GM12878 (cell line): ENCODE data around the gene ABCB9. TPM values are rescaled to one million over a fixed set of nuclear protein-coding genes. Genes with fewer than 3 reads are reported as not detected.

Experiments used
- CHD1 ChIP-seq: IDR thresholded peaks from 2 replicates; pipeline ENCODE4 v1.6.1; 2012; ENCODE audit warnings: low read depth, low read length, improper control_type of control experiment
- GATAD2B ChIP-seq: fragments of 450-650 bp; conservative IDR thresholded peaks from 2 replicates; pipeline ENCODE4 v1.6.1; 2017; ENCODE audit warnings: low read depth, mild to moderate bottlenecking, moderate library complexity
- MTA2 ChIP-seq: fragments of 450-650 bp; IDR thresholded peaks from 2 replicates; pipeline ENCODE4 v1.6.1; 2016; ENCODE audit warnings: low read depth, mild to moderate bottlenecking, moderate library complexity
- PAX5 ChIP-seq: IDR thresholded peaks from 2 replicates; pipeline ENCODE4 v1.6.1; 2011; ENCODE audit warnings: low read depth, low read length, borderline replicate concordance
- POLR2A ChIP-seq: IDR thresholded peaks from 2 replicates; pipeline ENCODE4 v1.6.1; 2011; ENCODE audit warnings: low read depth, mild to moderate bottlenecking, low read length
- SIN3A ChIP-seq: IDR thresholded peaks from 2 replicates; pipeline ENCODE4 v1.6.1; 2012; ENCODE audit warnings: low read depth, low read length, improper control_type of control experiment
- ZSCAN29 ChIP-seq: fragments of 450-650 bp; IDR thresholded peaks from 2 replicates; pipeline ENCODE4 v1.6.1; 2017; ENCODE audit warnings: mild to moderate bottlenecking, moderate library complexity
- polyA plus RNA-seq, 11 experiments: library from polyadenylated mRNA; depleted of rRNA in 4 of 11; unstranded in 6 of 11; stranded (reverse) in 5 of 11; fragments of >200 nt; fragmentation: Nextera tagmentation in 4 of 11; fragmentation: Illumina TruSeq in 1 of 11; extraction: Ambion mirVana in 4 of 11; extraction: Trizol in 1 of 11; gene quantifications; 1 replicate in 1 of 11; 2 replicates in 10 of 11; pipeline versions ENCODE4 v1.2.1 to v1.2.3, GENCODE V29; 2011 to 2016; ENCODE audit warnings: inconsistent platforms in 2 of 11, missing spikeins in 2 of 11, low read depth in 1 of 11
- total RNA-seq, 4 experiments: library from RNA; depleted of rRNA in 3 of 4; stranded (reverse); fragments of >200 nt in 3 of 4; fragmentation: Illumina TruSeq in 1 of 4; extraction: Trizol in 1 of 4; gene quantifications; 2 replicates each; pipeline versions ENCODE4 v1.2.1 to v1.2.3, GENCODE V29; 2013 to 2021
- TF ChIP-seq, protein P1 (sequence below): fragments of 150-350 bp; IDR thresholded peaks from 2 replicates; pipeline ENCODE4 v1.6.1; 2016; ENCODE audit warnings: low read depth, low read length
- TF ChIP-seq, protein P2 (sequence below): fragments of 450-650 bp; IDR thresholded peaks from 2 replicates; pipeline ENCODE4 v1.6.1; 2017; ENCODE audit warnings: mild to moderate bottlenecking, moderate library complexity

The ABCB9 gene
- total and polyA plus RNA-seq, 10 of the 15 experiments (the other 5 are each of a cell fraction or from before 2014, with no cell fraction given): 0.37 to 4.9 (median 3.1) TPM

DNA sequence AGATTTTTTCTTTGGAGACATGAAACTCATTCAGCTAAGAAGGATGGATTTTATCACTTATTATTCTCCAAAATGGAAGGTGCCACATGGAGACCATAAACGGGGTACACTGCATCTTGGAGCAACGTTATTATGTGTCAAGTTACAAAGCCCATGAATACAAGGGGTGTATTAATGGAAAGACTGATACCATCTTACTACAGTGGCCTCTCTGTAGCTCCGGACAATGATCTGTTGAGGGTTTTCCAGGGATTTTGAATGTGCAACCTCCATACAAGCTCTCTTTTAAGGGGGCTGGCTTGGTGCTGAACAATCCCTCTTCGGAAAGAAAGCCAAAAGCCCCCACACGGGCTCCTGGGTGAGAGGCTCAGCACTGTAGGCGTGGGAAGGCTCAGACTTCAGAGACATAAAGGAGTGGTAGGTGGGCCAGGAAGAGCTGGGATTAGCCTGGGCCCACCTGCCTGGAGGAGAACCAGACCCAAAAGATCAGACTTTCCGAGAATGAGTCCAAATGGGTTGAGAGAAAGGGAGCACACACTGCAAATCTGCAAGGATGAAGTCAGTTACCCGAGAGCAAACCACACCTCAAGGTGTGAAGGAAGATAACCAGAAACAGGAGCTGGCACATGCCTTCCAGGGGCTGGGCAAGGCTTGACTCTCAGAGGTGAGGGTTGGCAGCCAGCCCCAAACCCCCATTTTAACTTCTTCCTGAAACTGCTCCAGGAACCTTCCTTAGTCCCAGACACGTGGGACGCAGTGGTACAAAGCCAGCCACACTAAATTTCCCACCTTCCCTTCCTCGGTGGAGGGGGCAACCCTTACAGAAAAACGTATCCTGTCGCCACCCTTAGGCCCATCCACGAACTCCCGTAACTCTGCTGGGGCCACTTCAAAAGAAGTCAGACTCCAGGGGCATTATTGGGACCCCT is 71.8 kb downstream of the ABCB9 start (continued):
- TF ChIP-seq ZSCAN29 (no peak), MTA2 (no peak), CHD1 (no peak), PAX5 (no peak), GATAD2B (0 out of 2 replicates have a peak, but pooled peaks have one; percentile 41), SIN3A (no peak), POLR2A (0 out of 2 replicates have a peak, but pooled peaks have one; percentile 17)
- TF ChIP-seq, protein P1, sequence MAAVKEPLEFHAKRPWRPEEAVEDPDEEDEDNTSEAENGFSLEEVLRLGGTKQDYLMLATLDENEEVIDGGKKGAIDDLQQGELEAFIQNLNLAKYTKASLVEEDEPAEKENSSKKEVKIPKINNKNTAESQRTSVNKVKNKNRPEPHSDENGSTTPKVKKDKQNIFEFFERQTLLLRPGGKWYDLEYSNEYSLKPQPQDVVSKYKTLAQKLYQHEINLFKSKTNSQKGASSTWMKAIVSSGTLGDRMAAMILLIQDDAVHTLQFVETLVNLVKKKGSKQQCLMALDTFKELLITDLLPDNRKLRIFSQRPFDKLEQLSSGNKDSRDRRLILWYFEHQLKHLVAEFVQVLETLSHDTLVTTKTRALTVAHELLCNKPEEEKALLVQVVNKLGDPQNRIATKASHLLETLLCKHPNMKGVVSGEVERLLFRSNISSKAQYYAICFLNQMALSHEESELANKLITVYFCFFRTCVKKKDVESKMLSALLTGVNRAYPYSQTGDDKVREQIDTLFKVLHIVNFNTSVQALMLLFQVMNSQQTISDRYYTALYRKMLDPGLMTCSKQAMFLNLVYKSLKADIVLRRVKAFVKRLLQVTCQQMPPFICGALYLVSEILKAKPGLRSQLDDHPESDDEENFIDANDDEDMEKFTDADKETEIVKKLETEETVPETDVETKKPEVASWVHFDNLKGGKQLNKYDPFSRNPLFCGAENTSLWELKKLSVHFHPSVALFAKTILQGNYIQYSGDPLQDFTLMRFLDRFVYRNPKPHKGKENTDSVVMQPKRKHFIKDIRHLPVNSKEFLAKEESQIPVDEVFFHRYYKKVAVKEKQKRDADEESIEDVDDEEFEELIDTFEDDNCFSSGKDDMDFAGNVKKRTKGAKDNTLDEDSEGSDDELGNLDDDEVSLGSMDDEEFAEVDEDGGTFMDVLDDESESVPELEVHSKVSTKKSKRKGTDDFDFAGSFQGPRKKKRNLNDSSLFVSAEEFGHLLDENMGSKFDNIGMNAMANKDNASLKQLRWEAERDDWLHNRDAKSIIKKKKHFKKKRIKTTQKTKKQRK: no peak
- TF ChIP-seq, protein P2, sequence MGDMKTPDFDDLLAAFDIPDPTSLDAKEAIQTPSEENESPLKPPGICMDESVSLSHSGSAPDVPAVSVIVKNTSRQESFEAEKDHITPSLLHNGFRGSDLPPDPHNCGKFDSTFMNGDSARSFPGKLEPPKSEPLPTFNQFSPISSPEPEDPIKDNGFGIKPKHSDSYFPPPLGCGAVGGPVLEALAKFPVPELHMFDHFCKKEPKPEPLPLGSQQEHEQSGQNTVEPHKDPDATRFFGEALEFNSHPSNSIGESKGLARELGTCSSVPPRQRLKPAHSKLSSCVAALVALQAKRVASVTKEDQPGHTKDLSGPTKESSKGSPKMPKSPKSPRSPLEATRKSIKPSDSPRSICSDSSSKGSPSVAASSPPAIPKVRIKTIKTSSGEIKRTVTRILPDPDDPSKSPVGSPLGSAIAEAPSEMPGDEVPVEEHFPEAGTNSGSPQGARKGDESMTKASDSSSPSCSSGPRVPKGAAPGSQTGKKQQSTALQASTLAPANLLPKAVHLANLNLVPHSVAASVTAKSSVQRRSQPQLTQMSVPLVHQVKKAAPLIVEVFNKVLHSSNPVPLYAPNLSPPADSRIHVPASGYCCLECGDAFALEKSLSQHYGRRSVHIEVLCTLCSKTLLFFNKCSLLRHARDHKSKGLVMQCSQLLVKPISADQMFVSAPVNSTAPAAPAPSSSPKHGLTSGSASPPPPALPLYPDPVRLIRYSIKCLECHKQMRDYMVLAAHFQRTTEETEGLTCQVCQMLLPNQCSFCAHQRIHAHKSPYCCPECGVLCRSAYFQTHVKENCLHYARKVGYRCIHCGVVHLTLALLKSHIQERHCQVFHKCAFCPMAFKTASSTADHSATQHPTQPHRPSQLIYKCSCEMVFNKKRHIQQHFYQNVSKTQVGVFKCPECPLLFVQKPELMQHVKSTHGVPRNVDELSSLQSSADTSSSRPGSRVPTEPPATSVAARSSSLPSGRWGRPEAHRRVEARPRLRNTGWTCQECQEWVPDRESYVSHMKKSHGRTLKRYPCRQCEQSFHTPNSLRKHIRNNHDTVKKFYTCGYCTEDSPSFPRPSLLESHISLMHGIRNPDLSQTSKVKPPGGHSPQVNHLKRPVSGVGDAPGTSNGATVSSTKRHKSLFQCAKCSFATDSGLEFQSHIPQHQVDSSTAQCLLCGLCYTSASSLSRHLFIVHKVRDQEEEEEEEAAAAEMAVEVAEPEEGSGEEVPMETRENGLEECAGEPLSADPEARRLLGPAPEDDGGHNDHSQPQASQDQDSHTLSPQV: no peak
